ENCODE results near the gene SUMO4. TPM values are rescaled to one million over a fixed set of nuclear protein-coding genes. Genes with fewer than 3 reads are reported as not detected.

The SUMO4 gene
- total RNA-seq, 2 donors from 2014 or later, result 0.88 to 1.8 TPM

DNA sequence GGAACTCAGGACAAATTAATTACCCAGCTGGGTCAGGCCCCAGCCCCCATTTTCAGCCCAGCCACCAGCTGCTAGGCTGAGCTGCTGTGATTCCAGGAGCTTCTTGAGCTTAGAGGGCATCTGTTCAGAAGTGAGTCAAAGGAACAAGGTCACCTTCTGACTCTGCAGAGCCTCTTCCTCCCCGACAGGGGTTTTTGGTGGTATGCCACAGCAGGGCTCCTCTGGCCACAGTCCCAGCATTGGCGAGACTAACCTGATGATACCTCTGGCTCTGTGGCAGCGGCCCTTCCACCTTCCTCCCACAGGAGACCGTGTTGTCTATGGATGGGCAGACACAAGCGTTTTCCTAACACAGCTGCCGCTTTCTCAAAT is 45.0 kb downstream of the SUMO4 start:
- intact Hi-C loops (cut with DNase I), result no loop called here
- peak; percentile 43 for DNase-seq (ENCODE audit: low spot score)

DNA sequence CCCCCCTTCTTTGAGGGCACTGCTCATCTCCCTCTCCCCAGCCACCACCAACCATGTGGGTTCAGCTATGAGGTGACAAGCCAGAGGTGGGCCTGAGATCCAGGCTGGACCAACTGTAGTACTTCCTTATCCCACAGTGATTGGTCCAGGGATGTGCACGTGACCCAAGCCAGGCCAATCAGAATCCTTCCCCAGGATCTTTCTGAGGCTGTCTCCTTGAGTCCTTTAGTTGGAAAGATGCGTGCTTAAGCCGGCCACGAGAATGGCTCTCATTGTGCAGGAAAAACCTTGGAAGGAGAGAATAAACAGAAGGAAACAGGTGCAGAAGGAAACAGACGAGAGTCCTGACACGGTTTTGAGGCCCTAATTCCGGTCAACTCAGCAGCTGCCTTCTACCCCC is 45.5 kb downstream of the SUMO4 start:
- peak; percentile 42 for DNase-seq (ENCODE audit: low spot score)
- intact Hi-C loops (cut with DNase I), result no loop called here

DNA sequence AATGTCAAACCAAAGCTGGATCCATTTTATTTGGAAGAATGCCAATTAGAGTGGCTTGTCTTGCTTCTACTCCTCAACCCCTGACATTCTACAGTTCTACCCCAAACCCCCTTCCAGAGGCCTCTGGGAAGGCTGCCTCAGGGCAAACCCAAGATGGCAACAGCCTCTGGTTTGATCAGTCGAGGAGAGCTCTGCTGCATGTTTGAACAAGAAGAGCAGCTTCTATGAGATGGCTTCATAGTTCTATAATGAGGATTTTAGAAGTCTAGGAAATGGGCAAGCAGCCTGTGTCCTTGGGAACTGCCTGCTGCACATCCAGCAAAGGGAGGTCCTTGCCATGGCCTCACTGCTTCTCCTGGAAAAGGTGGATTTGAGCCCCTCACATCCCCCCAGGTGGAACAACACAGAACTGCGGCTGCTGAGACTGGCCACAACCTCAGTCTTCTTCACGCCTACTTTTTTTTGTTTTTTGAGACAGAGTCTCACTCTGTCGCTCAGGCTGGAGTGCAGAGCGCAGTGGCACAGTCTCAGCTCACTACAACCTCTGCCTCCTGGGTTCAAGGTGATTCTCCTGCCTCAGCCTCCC is 46.8 kb downstream of the SUMO4 start:
- DNase-seq (ENCODE audit: low spot score), result peak; percentile 35

DNA sequence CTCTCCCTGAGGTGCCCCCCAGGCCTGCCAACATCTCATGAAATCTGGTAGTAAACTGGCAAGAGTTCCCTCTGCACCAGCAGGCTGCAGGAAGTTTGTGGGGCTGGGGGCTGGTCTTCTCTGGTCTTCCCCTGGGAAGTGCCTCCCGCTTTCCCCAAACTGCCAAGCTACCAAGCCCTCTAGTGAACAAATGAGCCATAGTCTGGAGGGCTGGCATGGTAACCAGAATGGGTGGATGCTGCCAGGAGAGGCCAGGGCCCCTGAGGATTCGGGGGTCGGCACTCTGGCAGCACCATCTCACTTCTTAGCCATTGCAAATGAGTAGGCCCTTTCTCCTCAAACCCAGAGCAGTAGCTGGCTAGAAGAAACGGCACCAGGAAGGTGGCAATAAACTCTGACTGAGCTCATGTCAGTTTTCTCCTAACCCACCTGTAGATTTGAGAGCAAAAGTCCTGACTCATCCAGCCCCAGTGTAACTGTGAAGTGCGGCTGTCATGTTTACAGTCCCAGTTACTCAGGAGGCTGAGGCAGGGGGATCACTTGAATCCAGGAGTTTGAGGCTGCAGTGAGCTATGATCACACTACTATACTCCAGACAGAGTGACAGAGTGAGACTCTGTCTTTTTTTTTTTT is 48.9 kb downstream of the SUMO4 start:
- DNase-seq (ENCODE audit: low spot score), result peak; percentile 47
- intact Hi-C loops (cut with DNase I), result no loop called here

More for the DNA sequence above, 46.8 kb downstream of the SUMO4 start:
- intact Hi-C loops (cut with DNase I), result no loop called here

DNA sequence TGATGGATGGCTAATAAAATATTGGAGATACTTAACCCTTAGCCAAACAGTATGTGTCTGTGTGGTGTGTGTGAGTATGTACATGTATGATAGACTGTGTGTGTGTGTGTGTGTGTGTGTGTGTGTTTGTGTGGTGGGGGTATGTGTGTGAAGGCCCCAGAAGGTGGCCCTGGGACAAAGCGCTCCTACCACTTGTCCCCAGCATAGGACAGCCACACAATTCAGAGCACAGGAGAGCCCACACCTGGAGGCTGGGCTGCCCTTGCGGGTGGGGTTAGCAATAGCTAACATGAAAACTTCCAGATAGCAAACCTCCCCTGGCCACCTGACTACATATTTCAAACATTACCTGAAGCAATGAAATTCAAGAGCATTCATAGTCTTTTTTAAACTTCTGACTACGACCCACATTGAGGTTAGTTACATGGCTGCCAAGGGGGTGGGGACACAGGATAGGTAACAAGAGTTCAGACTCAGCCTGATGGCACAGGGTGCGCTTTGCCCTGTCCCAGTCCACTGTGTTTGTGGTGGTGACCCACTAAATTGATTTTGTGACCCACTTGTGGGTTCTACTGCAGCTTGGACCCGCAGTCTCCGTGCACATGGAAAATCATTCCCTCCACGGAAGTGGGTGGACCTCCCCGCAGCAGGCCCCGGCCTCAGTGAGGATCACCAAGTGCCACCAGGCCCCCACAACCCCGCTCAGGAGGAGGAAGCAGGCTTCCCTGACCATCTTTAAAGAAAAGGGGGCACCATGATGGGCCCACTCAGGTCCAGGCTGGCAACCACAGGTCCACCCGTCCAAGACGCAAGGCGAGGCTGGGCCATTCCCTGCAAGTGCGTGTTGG is 50.0 kb downstream of the SUMO4 start:
- peak; percentile 77 for DNase-seq (ENCODE audit: low spot score)
- intact Hi-C loops (cut with DNase I), result no loop called here

Other genes starting within 250 kb of the SUMO4 start
- gene TAB2, start 82.5 kb upstream of the SUMO4 start, total RNA-seq, result 10 to 100 TPM; 52.3 to 73.2 TPM
- 1 to 10 TPM; 1.8 to 2.2 TPM for gene ZC3H12D, start 84.8 kb downstream of the SUMO4 start, total RNA-seq
- gene PPIL4, start 145.8 kb downstream of the SUMO4 start, total RNA-seq, result 10 to 100 TPM; 25.1 to 26.2 TPM
- 10 to 100 TPM; 62.4 to 63.3 TPM for gene GINM1, start 166.1 kb downstream of the SUMO4 start, total RNA-seq
- 10 to 100 TPM; 11.5 to 16.3 TPM for gene KATNA1, start 248.5 kb downstream of the SUMO4 start, total RNA-seq